Neural cell (in vitro differentiated cells): ENCODE results near the gene STAT6. TPM values are rescaled to one million over a fixed set of nuclear protein-coding genes. Genes with fewer than 3 reads are reported as not detected.

Experiments
- H2AFZ ChIP-seq: fragments of 200-600, 300-800 bp; sonication (generic), shearing (Covaris generic); 2 replicates; pipeline ENCODE4 v1.6.0; 2014; ENCODE audit warnings: low read depth, mild to moderate bottlenecking, antibody characterized with exemption, low read length, moderate library complexity
- H3F3A ChIP-seq: fragments of 200-600 bp; shearing (Covaris generic); 2 replicates; pipeline ENCODE4 v1.6.1; 2016; ENCODE audit warnings: mild to moderate bottlenecking, moderate library complexity, mixed read lengths, antibody characterized with exemption, low read length; ENCODE audit not compliant: insufficient read depth, poor library complexity, severe bottlenecking
- H3K27ac ChIP-seq: fragments of 200-600, 300-800 bp; sonication (generic), shearing (Covaris generic); 2 replicates; pipeline ENCODE4 v1.5.1; 2014; ENCODE audit warnings: mild to moderate bottlenecking, low read length, moderate library complexity
- H3K27me3 ChIP-seq: fragments of 300-800, 200-600 bp; sonication (generic), shearing (Covaris generic); 2 replicates; pipeline ENCODE4 v1.6.0; 2014; ENCODE audit warnings: mild to moderate bottlenecking, low read depth, low read length, moderate library complexity; ENCODE audit not compliant: insufficient read depth
- H3K36me3 ChIP-seq: fragments of 300-800, 200-600 bp; sonication (generic), shearing (Covaris generic); 2 replicates; pipeline ENCODE4 v1.5.1; 2014; ENCODE audit warnings: mild to moderate bottlenecking, antibody characterized with exemption, low read length, moderate library complexity; ENCODE audit not compliant: insufficient read depth
- H3K4me2 ChIP-seq: fragments of 300-800, 200-600 bp; sonication (generic), shearing (Covaris generic); 2 replicates; pipeline ENCODE4 v1.6.0; 2014; ENCODE audit warnings: mild to moderate bottlenecking, low read length
- H3K4me3 ChIP-seq: fragments of 300-800, 200-600 bp; sonication (generic), shearing (Covaris generic); 2 replicates; pipeline ENCODE4 v1.5.1; 2014; ENCODE audit warnings: mild to moderate bottlenecking, low read length, moderate library complexity
- H3K79me2 ChIP-seq: fragments of 200-600 bp; shearing (Covaris generic); replicated peaks from 2 replicates; pipeline ENCODE4 v1.6.0; 2014; ENCODE audit warnings: mild to moderate bottlenecking, low read length, moderate library complexity; ENCODE audit not compliant: insufficient read depth
- H3K9ac ChIP-seq: fragments of 300-800, 200-600 bp; sonication (generic), shearing (Covaris generic); 2 replicates; pipeline ENCODE4 v1.6.1; 2016; ENCODE audit warnings: mild to moderate bottlenecking, low read length, mixed read lengths
- H3K9me2 ChIP-seq: fragments of 200-600 bp; shearing (Covaris generic); 2 replicates; pipeline ENCODE4 v1.6.1; 2016; ENCODE audit warnings: mild to moderate bottlenecking, low read length, mixed read lengths; ENCODE audit not compliant: insufficient read depth
- H3K9me3 ChIP-seq: fragments of 200-600, 300-800 bp; sonication (generic), shearing (Covaris generic); 2 replicates; pipeline ENCODE4 v1.6.1; 2016; ENCODE audit warnings: mild to moderate bottlenecking, mixed run types, low read length, moderate library complexity, mixed read lengths
- H4K20me1 ChIP-seq: fragments of 200-600 bp; shearing (Covaris generic); 2 replicates; pipeline ENCODE4 v1.6.1; 2016; ENCODE audit warnings: mild to moderate bottlenecking, mixed run types; ENCODE audit not compliant: insufficient read depth
- CTCF ChIP-seq: fragments of 450-650 bp; IDR thresholded peaks from 2 replicates; pipeline ENCODE4 v1.5.1; 2014; ENCODE audit warnings: antibody characterized with exemption, mild to moderate bottlenecking, moderate library complexity; ENCODE audit not compliant: poor library complexity, severe bottlenecking
- EP300 ChIP-seq: fragments of 450-650 bp; conservative IDR thresholded peaks from 2 replicates; pipeline ENCODE4 v1.6.1; 2014; ENCODE audit warnings: antibody characterized with exemption, mild to moderate bottlenecking, moderate library complexity; ENCODE audit not compliant: poor library complexity, severe bottlenecking
- EZH2 ChIP-seq: fragments of 200-600, 300-800 bp; shearing (Covaris generic), sonication (generic); IDR thresholded peaks from 2 replicates; pipeline ENCODE4 v1.6.1; 2014; ENCODE audit warnings: antibody characterized with exemption, low read length, borderline replicate concordance, mild to moderate bottlenecking; ENCODE audit not compliant: insufficient read depth, poor library complexity, severe bottlenecking
- MXI1 ChIP-seq: fragments of 450-650 bp; conservative IDR thresholded peaks from 2 replicates; pipeline ENCODE4 v1.6.1; 2014; ENCODE audit warnings: antibody characterized with exemption, mild to moderate bottlenecking; ENCODE audit not compliant: poor library complexity, severe bottlenecking
- POLR2AphosphoS5 ChIP-seq: IDR thresholded peaks from 2 replicates; pipeline ENCODE4 v1.6.1; 2012
- RAD21 ChIP-seq: fragments of 450-650 bp; conservative IDR thresholded peaks from 2 replicates; pipeline ENCODE4 v1.6.1; 2014; ENCODE audit warnings: antibody characterized with exemption, mild to moderate bottlenecking, moderate library complexity
- REST ChIP-seq: IDR thresholded peaks from 2 replicates; pipeline ENCODE4 v1.6.1; 2012; ENCODE audit warnings: borderline replicate concordance
- SMC3 ChIP-seq: fragments of 450-650 bp; conservative IDR thresholded peaks from 2 replicates; pipeline ENCODE4 v1.6.1; 2014; ENCODE audit warnings: antibody characterized with exemption, mild to moderate bottlenecking, moderate library complexity; ENCODE audit not compliant: poor library complexity
- TAF1 ChIP-seq: IDR thresholded peaks from 2 replicates; pipeline ENCODE4 v1.6.1; 2012; ENCODE audit warnings: low read depth
- polyA plus RNA-seq: library from polyadenylated mRNA; depleted of rRNA; stranded (reverse); fragments of >200 nt; gene quantifications from 2 replicates; pipeline ENCODE4 v1.2.3, GENCODE V29; 2014

The STAT6 gene
- polyA plus RNA-seq, 1 donor from 2014 or later, result not detected

- Histone ChIP-seq H3K4me2 (no peak overlapping the region), H3F3A (no peaks in the 10 kb centered on the region), H3K27ac (no peak overlapping the region), H3K27me3 (no peaks in the 10 kb centered on the region), H3K4me3 (peak overlapping the region; percentile 99), H3K36me3 (no peaks in the 10 kb centered on the region), H4K20me1 (peaks cover 21% of the 10 kb centered on the region), H3K9me3 (no peaks in the 10 kb centered on the region), H3K9me2 (no peaks in the 10 kb centered on the region), H2AFZ (no peak overlapping the region), H3K79me2 (peaks cover 39% of the 10 kb centered on the region), H3K9ac (no peak overlapping the region)
- TF ChIP-seq POLR2AphosphoS5, result no peak
- TF ChIP-seq REST, result no peak
- TF ChIP-seq CTCF, result no peak
- TF ChIP-seq TAF1, result no peak
- no peak for TF ChIP-seq EP300
- TF ChIP-seq EZH2, result no peak
- no peak for TF ChIP-seq RAD21
- TF ChIP-seq MXI1, result no peak
- no peak for TF ChIP-seq SMC3
Measured at GRCh38 chr12:57131896-57132744, 21.0 kb upstream of the STAT6 start.

GRCh38 chr12:57130941-57131340, 19.8 kb upstream of the STAT6 start:
- no peak overlapping the region for H3K27ac ChIP-seq
- H3K4me3 ChIP-seq, result peak overlapping the region; percentile 99

More at GRCh38 chr12:57130941-57131340, 19.8 kb upstream of the STAT6 start:
- H3F3A ChIP-seq, result no peaks in the 10 kb centered on the region
- peak overlapping the region; percentile 95 for H3K4me2 ChIP-seq
- H3K27me3 ChIP-seq, result no peaks in the 10 kb centered on the region
- no peaks in the 10 kb centered on the region for H3K9me2 ChIP-seq
- no peak overlapping the region for H2AFZ ChIP-seq
- peaks cover 21% of the 10 kb centered on the region for H4K20me1 ChIP-seq
- no peak overlapping the region for H3K9ac ChIP-seq
- no peaks in the 10 kb centered on the region for H3K36me3 ChIP-seq
- no peaks in the 10 kb centered on the region for H3K9me3 ChIP-seq
- H3K79me2 ChIP-seq, result peaks cover 39% of the 10 kb centered on the region
- TF ChIP-seq POLR2AphosphoS5 (no peak), SMC3 (no peak), REST (no peak), EZH2 (no peak), RAD21 (no peak), TAF1 (no peak), MXI1 (no peak), CTCF (no peak), EP300 (no peak)
